GM18519 (cell line): Measurements from ENCODE around the gene MANF.
"Not testable (repeated sequence)": the region's sequence is repeated elsewhere in the genome, so short reads cannot be mapped to it uniquely, and the experiment has no call there.

ENCODE experiments used
- ATAC-seq: cut with Tn5 transposase; IDR thresholded peaks from one replicate; pipeline ENCODE4 v1.9.1; 2021; ENCODE audit warnings: mild to moderate bottlenecking, moderate library complexity; ENCODE audit not compliant: unreplicated experiment, low FRiP score

The MANF gene

DNA sequence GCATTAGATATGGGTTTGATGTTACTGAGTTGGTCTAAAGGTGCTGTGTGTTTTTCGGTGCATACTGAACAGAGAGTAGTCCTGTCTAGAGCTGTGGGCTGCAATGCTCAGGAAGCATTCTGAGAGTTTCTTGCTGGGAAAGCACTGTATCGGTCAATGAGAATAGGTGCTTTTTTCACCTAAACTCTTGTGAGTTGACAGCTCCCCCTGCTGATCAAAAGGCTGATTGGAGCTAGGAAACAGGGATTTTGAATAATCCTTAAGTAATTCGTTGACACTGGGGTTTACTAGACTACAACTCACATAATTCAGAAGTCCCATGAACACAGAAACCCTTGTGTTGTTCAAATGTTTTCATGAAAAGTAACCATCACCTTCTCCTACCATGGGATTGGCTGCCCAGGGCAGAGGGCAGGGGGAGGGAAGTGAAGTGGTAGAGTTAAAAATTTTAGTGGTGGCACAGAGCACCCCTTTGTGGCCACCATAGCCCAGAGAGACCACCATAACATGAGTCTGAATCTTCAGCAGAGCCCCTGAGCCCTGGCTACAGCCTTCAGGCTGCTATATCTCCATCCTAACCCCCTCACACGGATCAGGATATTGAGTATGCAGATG, 13.0 kb upstream of the MANF start:
- ATAC-seq: no peak

- no peak for ATAC-seq
Measured at GRCh38 chr3:51373658-51374421, 11.3 kb upstream of the MANF start.

DNA sequence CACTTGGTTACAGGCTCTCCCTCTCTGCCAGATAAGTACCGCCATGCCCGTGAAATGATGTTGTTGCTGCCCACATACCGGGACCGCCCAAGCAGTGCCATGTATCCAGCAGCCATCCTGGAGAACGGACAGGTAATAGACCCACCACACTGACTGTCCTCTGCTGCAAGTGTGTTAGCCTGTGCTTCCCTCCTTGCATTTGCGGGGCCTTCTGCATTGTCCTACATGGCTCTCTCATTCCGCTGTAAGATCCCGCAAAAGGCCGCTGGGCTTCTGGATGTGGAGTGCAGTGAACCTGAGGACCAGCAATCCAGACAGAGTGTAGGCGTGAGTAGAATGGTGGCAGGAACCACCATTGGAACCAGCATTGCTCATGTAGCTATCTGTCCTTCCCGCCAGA, 10.6 kb upstream of the MANF start:
- no peak for ATAC-seq

GRCh38 chr3:51375136-51375535, 10.0 kb upstream of the MANF start:
- no peak for ATAC-seq

DNA sequence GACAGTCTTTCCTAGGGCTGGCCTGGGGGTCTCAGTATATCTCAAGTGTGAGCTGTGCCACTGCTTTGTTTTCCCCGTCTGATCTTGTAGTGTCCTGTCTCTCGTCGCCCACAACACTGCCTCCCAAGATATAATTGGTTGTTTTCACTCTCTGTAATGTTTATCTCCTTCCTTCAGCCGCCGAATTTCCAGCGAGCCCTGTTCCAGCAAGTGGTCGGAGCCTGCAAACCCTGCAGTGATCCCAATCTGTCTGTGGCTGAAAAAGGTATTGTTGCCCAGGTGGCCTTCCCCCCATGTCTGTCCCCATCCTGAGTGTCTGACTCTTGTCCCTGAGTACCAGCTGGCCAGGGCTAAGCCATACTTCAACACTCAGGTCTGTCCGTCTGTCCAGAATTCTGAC, 9.5 kb upstream of the MANF start:
- ATAC-seq: no peak

DNA sequence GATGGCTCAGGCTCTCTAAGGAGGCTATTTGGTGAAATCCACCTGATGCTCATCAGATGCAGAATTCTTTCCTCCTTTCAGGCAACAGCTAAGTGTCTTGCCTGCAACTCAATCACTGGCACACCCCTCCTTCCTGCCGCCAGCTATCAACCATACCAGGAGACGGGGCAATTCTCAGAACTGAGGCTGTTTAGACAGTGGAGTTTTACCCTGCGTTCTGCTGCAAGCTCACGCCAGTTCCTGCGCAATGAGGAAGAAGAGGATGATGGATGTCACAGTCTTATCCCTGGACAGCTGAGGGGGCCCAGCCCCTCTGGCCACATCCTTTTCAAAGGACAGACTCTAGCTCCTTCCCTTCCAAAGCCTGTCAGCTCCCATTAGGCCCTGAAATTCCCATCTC, 7.0 kb upstream of the MANF start:
- ATAC-seq: no peak

DNA sequence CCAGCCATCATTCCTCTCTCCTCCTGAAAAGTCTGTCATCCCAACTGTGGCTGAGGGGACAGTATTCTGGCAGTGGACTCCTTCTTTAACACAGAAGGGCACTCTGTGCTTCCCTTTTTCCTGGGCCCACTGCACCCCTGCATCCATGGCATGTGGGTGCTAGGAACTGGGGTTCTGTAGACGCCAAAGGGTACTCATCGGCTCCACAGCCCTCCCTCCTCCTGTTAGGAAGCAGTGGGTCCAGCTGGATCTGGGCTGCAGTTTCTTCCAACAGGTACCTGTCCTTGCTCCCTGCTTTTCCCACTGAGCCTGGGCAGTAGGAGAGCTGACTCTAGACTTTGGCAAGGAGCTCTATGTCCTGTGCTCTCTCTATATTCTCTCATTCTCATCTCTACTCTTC, 6.4 kb upstream of the MANF start:
- no peak for ATAC-seq

- no peak for ATAC-seq
Measured at GRCh38 chr3:51379301-51379700, 5.8 kb upstream of the MANF start.

- ATAC-seq: no peak
Measured at GRCh38 chr3:51379746-51380455, 5.2 kb upstream of the MANF start.

DNA sequence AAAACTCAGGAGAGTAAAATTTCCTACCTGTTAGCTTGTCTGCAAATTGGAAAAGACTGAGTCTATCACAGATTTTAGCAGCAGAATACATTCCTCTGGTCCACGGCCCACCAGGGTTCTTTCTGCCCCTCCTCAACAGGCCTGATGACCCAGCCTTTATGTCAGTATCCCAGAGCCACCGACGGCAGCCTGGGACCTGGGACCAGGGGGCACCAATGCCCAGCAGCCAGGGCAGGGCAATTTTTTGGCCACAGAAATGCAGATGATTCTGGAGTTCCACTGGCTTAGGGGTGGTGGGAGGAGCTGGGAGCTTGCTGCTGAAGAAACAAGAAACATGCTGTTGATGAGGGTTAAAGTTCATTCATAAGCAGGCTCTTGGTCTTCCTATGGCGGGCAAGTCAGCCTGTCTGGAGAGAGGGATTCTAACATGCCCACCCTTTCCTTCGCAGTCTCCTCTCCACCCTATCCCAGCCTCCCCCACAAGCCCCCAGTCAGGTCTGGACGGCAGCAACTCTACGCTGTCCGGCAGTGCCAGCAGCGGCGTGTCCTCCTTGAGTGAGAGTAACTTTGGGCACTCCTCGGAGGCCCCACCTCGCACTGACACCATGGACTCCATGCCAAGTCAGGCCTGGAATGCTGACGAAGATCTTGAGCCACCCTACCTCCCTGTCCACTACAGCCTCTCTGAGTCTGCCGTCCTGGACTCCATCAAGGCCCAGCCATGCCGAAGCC, 4.3 kb upstream of the MANF start:
- ATAC-seq: no peak

DNA sequence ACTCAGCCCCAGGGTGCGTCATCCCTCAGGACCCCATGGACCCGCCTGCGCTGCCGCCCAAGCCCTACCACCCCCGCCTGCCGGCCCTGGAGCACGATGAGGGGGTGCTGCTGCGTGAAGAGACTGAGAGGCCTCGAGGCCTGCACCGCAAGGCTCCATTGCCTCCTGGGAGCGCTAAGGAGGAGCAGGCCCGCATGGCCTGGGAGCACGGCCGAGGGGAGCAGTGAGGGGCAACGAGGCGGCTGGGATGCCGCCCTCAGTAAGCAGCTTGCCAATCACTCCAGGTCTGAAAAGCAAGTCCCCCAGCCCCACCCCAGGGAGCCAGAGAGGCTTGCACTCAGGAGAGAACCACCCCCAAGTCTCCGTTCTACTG, 3.8 kb upstream of the MANF start:
- no peak for ATAC-seq

DNA sequence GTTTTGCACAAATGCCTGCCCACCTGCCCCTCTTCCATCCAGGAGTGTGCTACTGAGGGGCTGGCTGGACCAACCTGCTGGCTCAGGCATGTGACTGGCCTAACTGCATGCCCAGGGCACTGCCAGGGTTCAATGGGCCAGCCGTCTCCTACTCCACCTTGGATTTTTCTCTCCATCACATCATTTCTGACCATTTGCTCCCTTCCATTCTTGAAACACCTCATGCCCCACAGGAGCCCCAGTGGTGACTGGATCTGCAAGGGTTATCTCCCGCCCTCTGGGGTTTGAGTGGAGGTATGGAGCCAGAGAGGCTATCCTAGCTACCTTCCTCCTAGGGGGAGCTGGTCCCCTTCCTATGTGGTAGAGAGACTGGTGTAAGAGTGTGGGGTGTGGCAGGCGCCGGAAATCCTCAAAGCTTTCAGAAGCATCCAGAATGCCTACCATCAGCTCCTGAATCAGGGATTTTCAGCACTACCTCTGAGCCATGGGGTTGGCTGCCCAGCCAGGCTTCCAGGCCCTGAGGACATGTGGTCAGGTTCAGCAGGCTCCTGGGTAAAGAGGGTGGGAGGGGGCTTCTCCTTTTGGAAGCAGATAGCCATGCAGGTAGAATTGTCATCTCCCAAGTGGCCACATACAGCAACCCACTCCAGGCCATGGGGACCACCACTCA, 2.9 kb upstream of the MANF start:
- ATAC-seq: no peak

DNA sequence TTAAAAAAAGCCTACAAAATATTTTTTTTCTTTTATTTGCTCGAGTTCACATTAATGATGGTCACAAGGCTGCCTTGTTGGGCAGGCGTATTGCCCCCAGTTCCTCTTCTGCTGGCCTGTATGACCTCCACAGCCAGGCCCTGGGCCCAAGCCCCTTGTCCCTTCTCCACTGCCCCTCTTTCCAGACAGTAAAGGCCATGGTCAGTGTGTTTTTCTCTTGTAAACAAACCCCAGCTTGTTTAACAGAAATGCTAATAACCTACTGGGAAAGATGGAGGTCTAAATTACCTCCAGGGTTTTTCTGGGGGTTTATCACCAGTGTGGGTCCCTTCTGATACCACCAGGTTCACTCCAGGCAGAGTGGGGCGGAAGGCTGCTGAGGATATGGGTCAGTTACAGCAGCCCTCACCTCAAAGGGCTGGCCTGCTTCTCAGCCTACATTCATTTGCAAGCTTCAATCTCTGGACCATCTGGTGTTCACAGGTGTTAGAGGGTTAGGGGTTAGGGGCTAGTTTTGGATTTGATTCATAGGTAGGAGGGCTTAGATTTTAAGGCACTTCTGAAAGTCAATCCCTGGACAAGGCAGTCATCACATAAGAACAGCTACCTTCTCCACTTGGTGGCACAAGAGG, 2.0 kb upstream of the MANF start:
- ATAC-seq: no peak

GRCh38 chr3:51384055-51384725, 901 bp upstream of the MANF start:
- no peak for ATAC-seq

GRCh38 chr3:51385621-51386091, 565 bp downstream of the MANF start:
- ATAC-seq: no peak

- no peak for ATAC-seq
Measured at GRCh38 chr3:51386159-51386851, 1.2 kb downstream of the MANF start.

DNA sequence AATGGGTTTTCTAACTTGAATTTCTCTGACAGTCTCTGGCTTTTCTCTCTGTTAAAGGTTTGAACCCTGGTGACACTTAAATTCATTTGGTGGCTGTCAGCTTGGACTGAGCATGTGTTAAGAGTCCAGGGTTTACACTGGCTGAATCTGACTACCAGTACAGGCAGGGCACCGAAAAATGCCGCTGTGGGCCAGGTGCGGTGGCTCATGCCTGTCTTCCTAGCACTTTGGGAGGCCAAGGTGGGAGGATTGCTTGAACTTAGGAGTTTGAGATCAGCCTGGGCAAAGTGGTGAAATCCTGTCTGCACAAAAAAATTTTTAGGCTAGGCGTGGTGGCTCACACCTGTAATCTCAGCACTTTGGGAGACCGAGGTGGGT, 1.8 kb downstream of the MANF start:
- no peak for ATAC-seq

GRCh38 chr3:51387281-51387680, 2.2 kb downstream of the MANF start:
- not testable (repeated sequence) for ATAC-seq
